ENCODE data around the gene PAX6. TPM values are rescaled to one million over a fixed set of nuclear protein-coding genes. Genes with fewer than 3 reads are reported as not detected.

The PAX6 gene
- total RNA-seq, 1 donor from 2014 or later = not detected

GRCh38 chr11:31809857-31810778 lies 1.0 kb downstream of the PAX6 start:
- Mint-ChIP-seq H3K27ac (peak overlapping the region; percentile 36), H3K4me1 (peaks cover 16% of the 10 kb centered on the region), H3K4me3 (peak overlapping the region; percentile 46), H3K9me3 (peaks cover 8% of the 10 kb centered on the region), H3K27me3 (peaks cover 76% of the 10 kb centered on the region), H3K36me3 (ENCODE audit: low read depth) (peaks cover 6% of the 10 kb centered on the region)
- peak; percentile 60 for DNase-seq
- intact Hi-C loops (cut with micrococcal nuclease) = loop anchor here (2.0 kb wide), 1 partner anchor 17 kb away; no protein-coding TSS in a partner anchor

DNA sequence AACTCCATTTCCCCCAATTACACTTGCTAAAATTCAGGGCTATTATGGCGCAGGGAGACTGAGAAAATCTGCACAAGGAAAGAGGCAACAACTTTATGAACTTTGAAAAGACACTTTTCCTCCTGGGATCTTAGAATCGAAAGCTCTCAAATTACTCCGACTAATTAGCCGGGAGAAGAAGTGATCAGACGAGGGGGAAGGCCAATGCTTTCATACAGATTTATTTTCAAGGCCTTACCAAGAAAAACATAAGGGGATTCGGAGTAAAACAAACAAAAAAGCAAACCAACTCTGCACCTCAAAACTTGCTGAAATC lies 1.6 kb downstream of the PAX6 start:
- H3K27me3 Mint-ChIP-seq = peaks cover 74% of the 10 kb centered on the region
- peaks cover 12% of the 10 kb centered on the region for H3K9me3 Mint-ChIP-seq
- peaks cover 16% of the 10 kb centered on the region for H3K4me1 Mint-ChIP-seq
- peak overlapping the region; percentile 44 for H3K4me3 Mint-ChIP-seq
- peak overlapping the region; percentile 36 for H3K27ac Mint-ChIP-seq
- DNase-seq = no peak
- intact Hi-C loops (cut with micrococcal nuclease) = loop anchor here (2.0 kb wide), 1 partner anchor 17 kb away; no protein-coding TSS in a partner anchor
- peaks cover 5% of the 10 kb centered on the region for H3K36me3 Mint-ChIP-seq (ENCODE audit: low read depth)

DNA sequence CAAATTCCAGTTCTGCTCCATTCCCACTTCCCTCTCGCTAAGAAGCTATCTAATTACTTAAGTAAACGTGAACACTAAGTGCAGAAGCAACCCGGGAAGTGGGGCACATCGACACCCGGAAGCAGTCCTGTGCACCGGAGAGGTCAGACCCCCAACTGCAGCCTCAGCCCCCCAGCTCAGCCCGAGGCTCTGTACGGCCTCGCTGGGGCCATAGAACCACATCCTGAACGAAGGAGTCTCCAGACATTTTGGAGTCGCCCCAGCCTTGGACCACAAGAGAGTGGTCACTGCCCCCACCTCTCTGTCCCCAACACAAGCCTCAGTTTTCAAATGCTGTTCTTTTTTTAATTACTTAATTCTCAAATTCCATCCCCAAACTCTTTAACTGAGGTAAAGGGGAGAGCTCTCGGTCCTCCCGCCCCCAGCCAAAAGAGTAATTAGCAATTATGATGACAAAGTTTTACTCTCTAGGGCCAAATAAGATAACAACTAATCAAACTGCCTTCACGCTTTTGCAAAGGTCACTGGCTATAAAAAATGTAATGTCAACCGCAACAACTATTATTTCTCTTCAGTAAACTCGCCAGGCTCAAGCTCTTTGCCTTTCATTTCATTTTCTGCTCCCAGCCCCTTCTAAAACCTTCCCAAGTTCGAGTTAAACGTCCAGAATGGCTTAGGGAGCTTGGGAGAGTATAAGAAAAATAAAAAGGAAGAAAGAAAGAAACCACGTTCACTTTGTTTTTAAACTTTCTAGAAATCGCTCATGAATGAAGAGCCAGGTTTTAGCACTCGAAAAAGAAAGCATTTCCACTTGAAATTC lies 2.2 kb downstream of the PAX6 start:
- intact Hi-C loops (cut with micrococcal nuclease) = loop anchor here (2.0 kb wide), 1 partner anchor 18 kb away; no protein-coding TSS in a partner anchor
- peak overlapping the region; percentile 44 for H3K4me3 Mint-ChIP-seq
- H3K4me1 Mint-ChIP-seq = peaks cover 20% of the 10 kb centered on the region
- peak overlapping the region; percentile 36 for H3K27ac Mint-ChIP-seq
- peaks cover 5% of the 10 kb centered on the region for H3K36me3 Mint-ChIP-seq (ENCODE audit: low read depth)
- H3K9me3 Mint-ChIP-seq = peaks cover 14% of the 10 kb centered on the region
- peaks cover 76% of the 10 kb centered on the region for H3K27me3 Mint-ChIP-seq
- no peak for DNase-seq

DNA sequence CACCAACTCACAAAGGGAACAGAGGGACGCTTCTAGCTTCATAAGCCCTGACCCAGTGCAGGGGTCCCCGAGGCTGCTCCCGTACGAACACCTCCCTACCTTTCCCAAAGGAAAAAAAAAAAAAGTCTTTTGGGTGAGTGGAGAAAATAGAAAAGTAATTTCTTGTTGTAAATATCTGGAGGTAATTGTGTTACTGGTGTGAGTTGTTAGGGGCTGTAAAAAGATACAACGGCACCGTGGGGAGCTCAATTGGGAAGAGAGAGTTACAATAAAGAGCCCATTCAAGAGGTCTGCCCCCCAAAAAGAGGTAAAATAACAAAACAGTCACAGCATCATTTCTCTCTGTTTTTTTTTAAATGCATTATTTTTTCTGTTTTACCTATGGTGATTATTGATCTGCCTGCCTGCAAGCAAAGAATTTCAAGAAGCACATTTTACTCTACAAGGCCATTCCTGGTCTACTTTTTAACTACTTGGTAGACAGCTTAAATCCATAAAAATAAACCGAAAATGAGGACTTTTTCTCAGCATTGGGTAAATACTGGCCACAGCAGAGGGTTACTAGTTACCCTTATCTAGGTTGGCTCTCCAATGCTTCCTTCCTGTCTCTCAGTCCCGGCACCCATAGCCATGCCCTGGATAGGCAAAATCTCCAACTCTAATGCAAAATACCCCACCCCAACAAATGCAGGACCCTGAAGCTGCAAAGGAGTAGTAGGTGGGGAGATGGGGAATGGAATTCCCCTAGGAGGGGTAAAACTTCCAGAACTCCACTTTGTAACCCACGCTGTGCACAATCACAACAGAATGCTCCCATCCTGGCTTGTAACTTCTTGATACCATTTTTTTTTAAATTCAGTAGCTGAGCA lies 3.1 kb downstream of the PAX6 start:
- Mint-ChIP-seq H3K36me3 (ENCODE audit: low read depth) (peaks cover 5% of the 10 kb centered on the region), H3K4me1 (peaks cover 20% of the 10 kb centered on the region), H3K9me3 (peaks cover 23% of the 10 kb centered on the region), H3K27ac (no peak overlapping the region), H3K4me3 (no peak overlapping the region), H3K27me3 (peaks cover 79% of the 10 kb centered on the region)
- peak; percentile 40 for DNase-seq
- intact Hi-C loops (cut with micrococcal nuclease) = loop anchor here (2.0 kb wide), 1 partner anchor 19 kb away; no protein-coding TSS in a partner anchor

DNA sequence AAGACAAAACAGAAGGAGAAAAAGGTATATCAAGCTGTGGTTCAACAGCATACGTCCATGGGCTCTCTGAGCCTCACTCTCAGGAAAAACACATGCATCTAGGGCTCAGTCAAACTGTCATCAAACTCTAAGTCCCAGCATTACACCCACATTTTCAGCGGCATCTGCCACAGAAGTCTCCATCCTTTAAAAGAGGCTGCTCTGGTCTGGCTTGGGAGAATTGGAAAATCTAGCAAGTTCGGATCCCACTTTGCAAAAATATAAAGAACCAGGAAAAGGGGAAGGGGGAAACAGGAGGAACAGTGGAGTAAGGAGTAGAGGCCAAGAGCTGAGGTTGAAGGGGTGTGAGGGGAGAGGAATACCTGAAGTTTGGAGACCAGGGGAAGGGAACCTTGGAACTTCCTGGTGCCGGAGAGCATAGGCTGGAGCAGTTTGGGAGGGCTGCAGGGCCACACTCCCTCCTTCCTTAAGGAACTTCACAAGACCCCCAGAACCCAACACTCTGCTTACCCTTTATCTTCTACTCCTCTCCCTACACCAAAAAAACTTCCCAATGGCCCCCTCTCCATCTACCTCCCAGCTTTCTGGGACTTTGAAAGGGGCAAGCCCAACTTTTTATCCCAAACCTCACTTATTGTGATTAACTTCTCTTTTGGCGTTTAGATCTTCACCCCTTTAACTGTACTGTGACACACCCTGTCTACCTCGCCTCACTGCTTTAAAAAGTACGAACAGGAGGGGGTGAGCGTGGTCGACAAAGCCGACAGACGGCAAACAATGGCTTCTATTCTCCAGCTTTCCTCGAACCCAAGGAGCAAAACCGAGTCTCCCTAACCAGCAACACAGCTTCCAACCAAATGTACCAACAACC lies 4.0 kb downstream of the PAX6 start:
- DNase-seq = no peak
- no peak overlapping the region for H3K27ac Mint-ChIP-seq
- H3K36me3 Mint-ChIP-seq (ENCODE audit: low read depth) = peaks cover 5% of the 10 kb centered on the region
- peaks cover 82% of the 10 kb centered on the region for H3K27me3 Mint-ChIP-seq
- H3K9me3 Mint-ChIP-seq = peaks cover 25% of the 10 kb centered on the region
- no peak overlapping the region for H3K4me3 Mint-ChIP-seq
- peaks cover 20% of the 10 kb centered on the region for H3K4me1 Mint-ChIP-seq
- intact Hi-C loops (cut with micrococcal nuclease) = no loop called here

DNA sequence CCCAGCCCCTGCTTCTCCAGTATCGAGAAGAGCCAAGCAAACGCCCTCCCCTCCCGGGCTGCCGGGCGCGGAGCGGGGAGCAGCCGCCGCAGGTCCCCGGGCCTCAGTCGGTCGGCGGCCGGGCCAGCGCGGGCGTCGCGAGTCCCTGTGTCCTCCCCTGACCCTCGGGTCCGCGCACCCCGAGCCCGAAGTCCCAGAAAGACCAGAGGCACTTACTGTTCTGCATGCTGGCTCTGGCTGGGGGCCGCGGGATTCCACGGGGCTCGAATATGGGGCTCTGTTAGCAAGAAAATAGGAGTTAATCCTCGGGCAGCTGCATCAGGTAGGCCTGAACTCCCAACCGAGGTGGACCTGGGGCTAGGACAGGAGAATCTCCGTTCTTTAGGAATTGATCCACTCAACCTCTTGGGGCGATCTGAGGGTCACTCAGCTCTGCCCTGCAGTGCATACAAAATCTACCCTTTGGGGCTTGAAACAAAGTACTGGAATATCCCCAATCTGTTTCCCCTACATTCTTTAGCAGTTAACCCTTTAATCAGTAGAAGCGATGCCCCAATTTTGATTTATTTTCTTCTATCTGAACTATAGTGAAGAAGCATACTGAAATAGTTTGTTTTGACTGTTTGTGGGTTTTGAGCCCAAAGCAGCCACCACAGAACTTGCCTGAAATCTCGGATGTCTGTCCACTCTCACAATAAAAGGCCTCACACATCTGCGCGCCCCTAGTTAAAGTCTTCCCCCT lies 4.8 kb downstream of the PAX6 start:
- intact Hi-C loops (cut with micrococcal nuclease) = no loop called here
- Mint-ChIP-seq H3K27ac (no peak overlapping the region), H3K27me3 (peaks cover 83% of the 10 kb centered on the region), H3K9me3 (peaks cover 25% of the 10 kb centered on the region), H3K4me3 (no peak overlapping the region), H3K4me1 (peaks cover 17% of the 10 kb centered on the region), H3K36me3 (ENCODE audit: low read depth) (peaks cover 3% of the 10 kb centered on the region)
- no peak for DNase-seq

DNA sequence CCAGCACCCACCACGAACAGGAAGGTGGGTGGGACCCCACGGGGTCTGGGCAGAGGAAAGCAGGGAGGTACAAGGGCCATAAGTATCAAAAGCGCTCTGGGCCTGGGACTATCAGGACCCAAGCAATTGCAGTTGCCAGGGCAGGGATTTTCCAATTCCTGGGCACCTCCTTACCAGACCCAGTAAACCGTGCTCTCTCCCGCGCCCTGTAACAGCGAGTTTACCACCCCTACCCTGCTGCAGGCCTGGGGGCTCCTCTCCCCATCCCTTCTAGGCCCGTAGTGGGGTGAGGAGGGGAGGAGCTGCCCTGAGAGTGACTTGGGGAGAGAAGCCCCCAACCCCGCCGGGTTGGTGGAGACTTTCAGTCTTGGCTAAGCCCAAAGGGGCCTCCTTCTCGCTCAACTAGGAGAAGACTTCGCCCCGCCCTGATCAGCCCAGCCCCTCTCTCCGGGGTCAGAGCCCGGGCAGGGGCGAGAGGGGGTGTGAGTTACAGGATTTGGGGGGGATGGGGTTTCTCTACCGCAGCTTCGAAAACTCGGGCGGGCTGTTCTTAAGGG lies 5.4 kb downstream of the PAX6 start:
- intact Hi-C loops (cut with micrococcal nuclease) = no loop called here
- no peak overlapping the region for H3K4me3 Mint-ChIP-seq
- H3K27ac Mint-ChIP-seq = no peak overlapping the region
- peak; percentile 49 for DNase-seq
- peaks cover 3% of the 10 kb centered on the region for H3K36me3 Mint-ChIP-seq (ENCODE audit: low read depth)
- peaks cover 12% of the 10 kb centered on the region for H3K4me1 Mint-ChIP-seq
- peaks cover 26% of the 10 kb centered on the region for H3K9me3 Mint-ChIP-seq
- peaks cover 84% of the 10 kb centered on the region for H3K27me3 Mint-ChIP-seq

DNA sequence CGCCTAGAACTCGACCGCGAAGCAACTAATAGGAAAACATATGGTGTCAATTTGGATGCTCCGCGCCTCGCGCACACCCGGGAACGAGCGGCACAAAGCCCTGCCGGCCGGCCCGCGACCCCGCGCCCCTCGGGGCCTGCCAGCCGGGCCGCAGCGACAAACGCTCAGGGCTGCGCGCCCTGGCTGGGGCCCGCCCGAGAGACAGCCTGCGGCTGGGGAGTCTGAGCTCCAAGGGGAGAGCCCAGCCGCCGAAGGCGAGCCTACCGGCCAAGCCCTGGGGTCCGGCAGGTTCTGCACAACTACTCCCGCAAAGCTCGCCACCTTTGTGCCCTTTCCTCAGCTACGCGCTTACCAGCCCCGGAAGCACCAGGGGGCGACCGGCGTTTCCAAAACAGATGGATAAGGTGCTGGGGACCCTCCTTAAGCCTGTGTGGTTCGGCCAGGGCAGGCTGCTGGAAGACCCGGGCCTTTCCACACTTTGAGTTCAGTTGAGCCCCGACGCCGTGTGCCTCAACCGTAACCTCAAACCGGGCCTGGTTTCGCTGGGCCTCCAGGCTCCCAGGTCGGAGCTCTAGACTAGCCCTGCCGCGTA lies 6.0 kb downstream of the PAX6 start:
- intact Hi-C loops (cut with micrococcal nuclease) = no loop called here

GRCh38 chr11:31804312-31805036 lies 6.6 kb downstream of the PAX6 start:
- H3K9me3 Mint-ChIP-seq = peaks cover 33% of the 10 kb centered on the region
- H3K36me3 Mint-ChIP-seq (ENCODE audit: low read depth) = peaks cover 6% of the 10 kb centered on the region
- intact Hi-C loops (cut with micrococcal nuclease) = loop anchor here (5.0 kb wide), 1 partner anchor 633 kb away; the partner anchor contains the start of gene WT1
- peak; percentile 65 for DNase-seq
- H3K27me3 Mint-ChIP-seq = peaks cover 87% of the 10 kb centered on the region
- peaks cover 13% of the 10 kb centered on the region for H3K4me1 Mint-ChIP-seq
- peak overlapping the region; percentile 34 for H3K4me3 Mint-ChIP-seq
- H3K27ac Mint-ChIP-seq = peak overlapping the region; percentile 79

More for the DNA sequence above, 6.0 kb downstream of the PAX6 start:
- peaks cover 3% of the 10 kb centered on the region for H3K36me3 Mint-ChIP-seq (ENCODE audit: low read depth)
- H3K27me3 Mint-ChIP-seq = peaks cover 87% of the 10 kb centered on the region
- H3K27ac Mint-ChIP-seq = peak overlapping the region; percentile 79
- peak overlapping the region; percentile 34 for H3K4me3 Mint-ChIP-seq
- H3K4me1 Mint-ChIP-seq = peaks cover 13% of the 10 kb centered on the region
- peak; percentile 56 for DNase-seq
- H3K9me3 Mint-ChIP-seq = peaks cover 32% of the 10 kb centered on the region

GRCh38 chr11:31803813-31804311 lies 7.3 kb downstream of the PAX6 start:
- peaks cover 6% of the 10 kb centered on the region for H3K36me3 Mint-ChIP-seq (ENCODE audit: low read depth)
- no peak overlapping the region for H3K4me3 Mint-ChIP-seq

More at GRCh38 chr11:31803813-31804311, 7.3 kb downstream of the PAX6 start:
- intact Hi-C loops (cut with micrococcal nuclease) = loop anchor here (1.0 to 5.0 kb wide), 2 partner anchors 10 to 633 kb away; partner anchors contain the start of gene WT1
- H3K9me3 Mint-ChIP-seq = peaks cover 31% of the 10 kb centered on the region
- H3K27me3 Mint-ChIP-seq = peaks cover 85% of the 10 kb centered on the region
- H3K27ac Mint-ChIP-seq = peak overlapping the region; percentile 30
- no peak for DNase-seq
- peaks cover 12% of the 10 kb centered on the region for H3K4me1 Mint-ChIP-seq
